ENCODE data around the gene MC1R. TPM values are rescaled to one million over a fixed set of nuclear protein-coding genes. Genes with fewer than 3 reads are reported as not detected.
A peak's percentile ranks its signal among the peaks of the same experiment; 100 is the strongest.

MC1R gene
- total RNA-seq, 2 experiments from 2014 or later: 2.0 to 2.5 TPM

DNA sequence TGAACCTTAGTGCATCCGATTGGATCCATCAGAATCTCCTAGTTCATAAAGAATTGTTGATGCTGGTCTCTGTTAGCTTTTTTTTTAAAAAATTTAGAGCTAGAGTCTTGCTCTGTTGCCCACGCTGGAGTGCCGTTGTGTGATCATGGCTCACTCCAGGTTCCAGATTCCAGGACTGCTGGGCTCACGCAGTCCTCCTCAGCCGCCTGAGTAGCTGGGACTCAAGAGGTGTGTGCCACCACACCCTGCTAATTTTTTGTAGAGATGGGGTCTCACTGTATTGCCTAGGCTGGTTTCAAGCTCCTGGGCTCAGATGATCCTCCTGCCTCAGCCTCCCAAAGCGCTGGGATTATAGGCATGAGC is 37.3 kb upstream of the MC1R start:
- POLR2A ChIA-PET: interaction anchor here (1.5 kb wide), 1 partner anchor 25 kb away, joined by 3 read pairs; no protein-coding TSS in a partner anchor
- no peak overlapping the region for H3K4me3 Mint-ChIP-seq
- TF ChIP-seq, protein P1, sequence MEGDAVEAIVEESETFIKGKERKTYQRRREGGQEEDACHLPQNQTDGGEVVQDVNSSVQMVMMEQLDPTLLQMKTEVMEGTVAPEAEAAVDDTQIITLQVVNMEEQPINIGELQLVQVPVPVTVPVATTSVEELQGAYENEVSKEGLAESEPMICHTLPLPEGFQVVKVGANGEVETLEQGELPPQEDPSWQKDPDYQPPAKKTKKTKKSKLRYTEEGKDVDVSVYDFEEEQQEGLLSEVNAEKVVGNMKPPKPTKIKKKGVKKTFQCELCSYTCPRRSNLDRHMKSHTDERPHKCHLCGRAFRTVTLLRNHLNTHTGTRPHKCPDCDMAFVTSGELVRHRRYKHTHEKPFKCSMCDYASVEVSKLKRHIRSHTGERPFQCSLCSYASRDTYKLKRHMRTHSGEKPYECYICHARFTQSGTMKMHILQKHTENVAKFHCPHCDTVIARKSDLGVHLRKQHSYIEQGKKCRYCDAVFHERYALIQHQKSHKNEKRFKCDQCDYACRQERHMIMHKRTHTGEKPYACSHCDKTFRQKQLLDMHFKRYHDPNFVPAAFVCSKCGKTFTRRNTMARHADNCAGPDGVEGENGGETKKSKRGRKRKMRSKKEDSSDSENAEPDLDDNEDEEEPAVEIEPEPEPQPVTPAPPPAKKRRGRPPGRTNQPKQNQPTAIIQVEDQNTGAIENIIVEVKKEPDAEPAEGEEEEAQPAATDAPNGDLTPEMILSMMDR (IDR thresholded peaks at IDR 0.05): no peak
- no peaks in the 10 kb centered on the region for H3K27me3 Mint-ChIP-seq
- ATAC-seq: no peak
- no peaks in the 10 kb centered on the region for H3K9me3 Mint-ChIP-seq
- intact Hi-C loops (cut with micrococcal nuclease): no loop called here
- H3K36me3 Mint-ChIP-seq (ENCODE audit: low read depth): peaks cover 44% of the 10 kb centered on the region
- no peak overlapping the region for H3K27ac Mint-ChIP-seq
- CTCF ChIA-PET: interaction anchor here (1.2 to 3.2 kb wide), 2 partner anchors 21 to 29 kb away, joined by 4 to 10 read pairs; no protein-coding TSS in a partner anchor
- no peak for DNase-seq
- peaks cover 2% of the 10 kb centered on the region for H3K4me1 Mint-ChIP-seq (ENCODE audit: low read depth)

DNA sequence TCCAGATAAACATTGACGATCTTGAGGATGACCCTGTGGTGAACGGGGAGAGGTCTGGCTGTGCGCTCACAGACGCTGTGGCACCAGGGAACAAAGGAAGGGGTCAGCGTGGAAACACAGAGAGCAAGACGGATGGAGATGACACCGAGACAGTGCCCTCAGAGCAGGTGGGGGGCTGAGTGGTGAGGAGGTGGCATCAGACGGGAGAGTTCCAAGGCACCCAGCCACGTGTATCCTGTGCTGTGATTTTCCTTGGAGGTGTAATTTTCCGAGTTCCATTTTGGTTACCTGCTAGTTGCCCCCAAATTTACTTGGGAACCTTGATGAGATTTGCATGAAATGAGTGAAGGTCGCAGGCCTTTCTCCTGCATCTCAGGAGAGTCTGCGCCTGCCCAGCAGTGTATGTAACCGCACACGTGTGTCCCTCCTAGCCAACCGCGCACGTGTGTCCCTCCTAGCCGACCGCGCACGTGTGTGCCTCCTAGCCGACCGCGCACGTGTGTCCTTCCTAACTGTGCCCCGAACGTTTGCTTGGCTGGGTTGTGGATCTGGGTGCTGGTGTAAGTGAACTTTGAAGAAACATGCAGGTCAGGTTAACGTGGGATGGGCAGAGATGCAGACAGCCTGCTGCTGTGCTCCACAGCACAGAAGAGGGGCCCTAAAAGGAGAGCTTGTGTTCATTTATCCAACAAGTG is 35.2 kb upstream of the MC1R start:
- Mint-ChIP-seq H3K27me3 (no peaks in the 10 kb centered on the region), H3K36me3 (ENCODE audit: low read depth) (peaks cover 48% of the 10 kb centered on the region), H3K9me3 (no peaks in the 10 kb centered on the region), H3K27ac (no peak overlapping the region), H3K4me1 (ENCODE audit: low read depth) (no peaks in the 10 kb centered on the region), H3K4me3 (no peak overlapping the region)
- TF ChIP-seq, protein P1 (IDR thresholded peaks at IDR 0.05): no peak
- POLR2A ChIA-PET: interaction anchor here (0.8 kb wide), 1 partner anchor 10 kb away, joined by 4 read pairs; the partner anchor contains the start of gene TCF25
- intact Hi-C loops (cut with micrococcal nuclease): no loop called here
- CTCF ChIA-PET: interaction anchor here (1.3 kb wide), 1 partner anchor 26 kb away, joined by 5 read pairs; no protein-coding TSS in a partner anchor
- no peak for ATAC-seq
- no peak for DNase-seq

DNA sequence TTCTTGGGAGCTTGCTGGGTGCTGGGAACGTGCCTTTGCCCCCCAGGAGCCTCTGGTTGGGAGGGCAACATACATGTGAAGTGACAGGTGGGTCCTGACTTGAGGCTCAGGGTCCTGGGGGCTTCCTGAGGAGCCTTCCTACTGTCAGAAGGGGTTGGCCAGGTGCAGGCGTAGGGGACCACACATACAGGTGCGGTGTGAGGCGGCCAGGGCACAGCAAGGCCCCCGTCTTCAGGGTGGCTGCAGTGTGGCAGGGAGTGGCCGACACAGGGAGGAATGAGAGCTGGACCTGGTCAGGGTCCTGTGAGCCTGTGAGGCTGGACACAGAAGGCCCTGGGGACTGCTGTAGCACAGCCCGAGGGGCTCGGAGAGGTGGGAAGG is 34.6 kb upstream of the MC1R start:
- no peaks in the 10 kb centered on the region for H3K27me3 Mint-ChIP-seq
- no peak for DNase-seq
- intact Hi-C loops (cut with micrococcal nuclease): no loop called here
- TF ChIP-seq, protein P1 (IDR thresholded peaks at IDR 0.05): no peak
- no peaks in the 10 kb centered on the region for H3K4me1 Mint-ChIP-seq (ENCODE audit: low read depth)
- H3K9me3 Mint-ChIP-seq: no peaks in the 10 kb centered on the region
- no peak for ATAC-seq
- H3K4me3 Mint-ChIP-seq: no peak overlapping the region
- no peak overlapping the region for H3K27ac Mint-ChIP-seq
- H3K36me3 Mint-ChIP-seq (ENCODE audit: low read depth): peaks cover 45% of the 10 kb centered on the region
- ChIA-PET POLR2A (no interaction called here), CTCF (no interaction called here)

DNA sequence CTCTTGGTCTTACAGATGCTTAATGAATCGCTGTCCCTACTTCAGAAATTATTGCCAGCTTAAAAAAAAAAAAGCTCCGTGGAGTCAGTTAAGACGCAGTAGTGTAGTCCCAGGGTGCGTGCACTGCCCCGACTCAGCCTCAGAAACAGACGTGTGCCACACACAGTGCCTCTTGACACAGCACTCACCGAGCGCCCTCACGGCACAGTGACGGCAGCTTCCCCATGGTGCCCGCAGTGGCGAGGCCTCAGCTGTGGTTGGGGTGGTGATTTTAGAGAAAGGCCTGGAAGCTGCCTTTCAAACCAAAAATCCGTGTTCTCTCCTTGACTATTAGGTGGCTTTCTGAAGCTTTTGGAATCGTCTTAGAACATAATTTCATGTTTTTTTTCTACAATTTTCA is 31.4 kb upstream of the MC1R start:
- Mint-ChIP-seq H3K4me1 (ENCODE audit: low read depth) (peaks cover 12% of the 10 kb centered on the region), H3K4me3 (no peak overlapping the region), H3K9me3 (no peaks in the 10 kb centered on the region), H3K27me3 (no peaks in the 10 kb centered on the region), H3K27ac (no peak overlapping the region), H3K36me3 (ENCODE audit: low read depth) (peaks cover 44% of the 10 kb centered on the region)
- ChIA-PET POLR2A (interaction anchor here (1.1 to 2.5 kb wide), 3 partner anchors 9 to 146 kb away, joined by 3 to 8 read pairs (median 4); partner anchors contain the start of gene TCF25), CTCF (interaction anchor here (1.3 to 2.9 kb wide), 3 partner anchors 23 to 28 kb away, joined by 3 to 16 read pairs (median 4); no protein-coding TSS in a partner anchor)
- intact Hi-C loops (cut with micrococcal nuclease): no loop called here
- DNase-seq (no peak), ATAC-seq (no peak)
- TF ChIP-seq, protein P1 (IDR thresholded peaks at IDR 0.05): no peak

DNA sequence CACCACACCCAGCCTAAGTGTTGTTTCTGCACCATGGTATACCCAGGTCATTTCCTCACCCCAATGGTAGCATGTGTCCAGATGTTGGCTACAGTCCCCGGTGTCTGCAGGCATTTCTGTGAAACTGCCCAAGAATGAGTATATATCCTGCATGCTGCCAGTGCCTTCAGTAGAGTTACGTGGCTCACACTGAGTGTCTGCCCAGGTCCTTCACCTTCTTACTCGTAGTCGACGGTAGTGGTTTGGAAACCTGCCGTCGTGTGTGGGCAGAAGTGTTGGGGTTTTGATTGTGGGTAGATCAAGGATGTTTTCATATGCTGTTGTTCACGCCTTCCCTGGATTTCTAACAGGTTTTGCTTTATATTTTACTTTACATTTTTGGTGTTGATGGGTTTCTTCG is 28.5 kb upstream of the MC1R start:
- H3K4me1 Mint-ChIP-seq (ENCODE audit: low read depth): peaks cover 12% of the 10 kb centered on the region
- ATAC-seq: peak; percentile 90
- peaks cover 36% of the 10 kb centered on the region for H3K36me3 Mint-ChIP-seq (ENCODE audit: low read depth)
- CTCF ChIA-PET: no interaction called here
- POLR2A ChIA-PET: no interaction called here
- H3K4me3 Mint-ChIP-seq: no peak overlapping the region
- peak; percentile 78 for DNase-seq
- H3K27ac Mint-ChIP-seq: peak overlapping the region; percentile 63
- TF ChIP-seq, protein P1 (IDR thresholded peaks at IDR 0.05): no peak
- H3K9me3 Mint-ChIP-seq: no peaks in the 10 kb centered on the region
- no peaks in the 10 kb centered on the region for H3K27me3 Mint-ChIP-seq
- intact Hi-C loops (cut with micrococcal nuclease): no loop called here

Data from activated CD8-positive, alpha-beta T cell treated with anti-CD3 and anti-CD28 coated beads for 36 hours (primary cell).